IMR-90 (cell line): ENCODE measurements around the gene N4BP2. TPM values are rescaled to one million over a fixed set of nuclear protein-coding genes. Genes with fewer than 3 reads are reported as not detected.

Experiments
- ATAC-seq: fragments of 200-7000 bp; cut with Tn5 transposase; 2 replicates; pipeline ENCODE4 v1.9.1; 2020; ENCODE audit warnings: low read depth, mild to moderate bottlenecking, moderate library complexity
- BruUV-seq: library from RNA; stranded (reverse); fragments of 400-500 nt; replicated peaks from 2 replicates; lab custom pipeline; 2021; lab: Mats Ljungman, UMichigan
- CTCF ChIA-PET: fragments of 300-600 bp; formaldehyde crosslinking; extraction: SDS; loops from one replicate; lab custom pipeline; 2021; ENCODE audit warnings: antibody characterized with exemption; lab: Yijun Ruan, JAX
- POLR2A ChIA-PET: fragments of 300-600 bp; sonication (Branson Sonifier 250); formaldehyde crosslinking; loops from one replicate; lab custom pipeline; 2022; ENCODE audit warnings: antibody characterized with exemption; ENCODE audit not compliant: unreplicated experiment; lab: Charles Lee
- DNase-seq: peaks from one replicate; pipeline ENCODE4 v3.0.0; 2013
- H2AFZ ChIP-seq: replicated peaks from 2 replicates; pipeline ENCODE3; 2013; ENCODE audit warnings: low read length, mild to moderate bottlenecking; ENCODE audit not compliant: poor library complexity
- H2AK5ac ChIP-seq: 2 replicates; pipeline ENCODE4 v1.6.1; 2013; ENCODE audit warnings: low read depth, low read length, inconsistent platforms
- H2AK9ac ChIP-seq: replicated peaks from 2 replicates; pipeline ENCODE3; 2013; ENCODE audit warnings: mild to moderate bottlenecking, low read depth, low read length, moderate library complexity; ENCODE audit not compliant: poor library complexity
- H2BK120ac ChIP-seq: 2 replicates; pipeline ENCODE4 v1.6.1; 2013; ENCODE audit warnings: low read depth, low read length, inconsistent platforms
- H2BK15ac ChIP-seq: 3 replicates; pipeline ENCODE4 v1.6.1; 2013; ENCODE audit warnings: low read depth, low read length, inconsistent platforms
- H2BK20ac ChIP-seq: 2 replicates; pipeline ENCODE4 v1.6.1; 2013; ENCODE audit warnings: low read depth, mild to moderate bottlenecking, inconsistent platforms, low read length, moderate library complexity
- H2BK5ac ChIP-seq: 2 replicates; pipeline ENCODE4 v1.6.1; 2013; ENCODE audit warnings: mild to moderate bottlenecking, low read depth, low read length, inconsistent platforms; ENCODE audit not compliant: poor library complexity, severe bottlenecking
- H3K14ac ChIP-seq: replicated peaks from 2 replicates; pipeline ENCODE4 v1.6.1; 2013; ENCODE audit warnings: low read depth, low read length, inconsistent platforms
- H3K18ac ChIP-seq: 2 replicates; pipeline ENCODE4 v1.6.1; 2013; ENCODE audit warnings: low read depth, low read length, control low read depth
- H3K23ac ChIP-seq: 2 replicates; pipeline ENCODE4 v1.6.1; 2013; ENCODE audit warnings: low read depth, low read length, inconsistent platforms
- H3K27ac ChIP-seq: 2 replicates; pipeline ENCODE4 v1.5.1; 2013; ENCODE audit warnings: mild to moderate bottlenecking, control low read depth, low read length; ENCODE audit not compliant: insufficient read depth
- H3K27me3 ChIP-seq: 2 replicates; pipeline ENCODE4 v1.6.1; 2013; ENCODE audit warnings: low read length; ENCODE audit not compliant: control insufficient read depth, insufficient read depth
- H3K36me3 ChIP-seq: 2 replicates; pipeline ENCODE4 v1.6.1; 2013; ENCODE audit warnings: low read length, mixed read lengths; ENCODE audit not compliant: control insufficient read depth, insufficient read depth
- H3K4ac ChIP-seq: 2 replicates; pipeline ENCODE4 v1.6.1; 2013; ENCODE audit warnings: low read depth, low read length, inconsistent platforms
- H3K4me1 ChIP-seq: 2 replicates; pipeline ENCODE4 v1.6.1; 2013; ENCODE audit warnings: low read length, mixed read lengths; ENCODE audit not compliant: control insufficient read depth, insufficient read depth
- H3K4me2 ChIP-seq: 2 replicates; pipeline ENCODE4 v1.6.1; 2013; ENCODE audit warnings: low read depth, mild to moderate bottlenecking, control low read depth, low read length, moderate library complexity
- H3K4me3 ChIP-seq: 2 replicates; pipeline ENCODE4 v1.5.1; 2013; ENCODE audit warnings: low read depth, mild to moderate bottlenecking, control low read depth, low read length, moderate library complexity; ENCODE audit not compliant: insufficient read depth
- H3K56ac ChIP-seq: 2 replicates; pipeline ENCODE4 v1.6.1; 2013; ENCODE audit warnings: low read length, inconsistent platforms; ENCODE audit not compliant: insufficient read depth; ENCODE audit errors: extremely low read depth
- H3K79me1 ChIP-seq, 2 experiments: 2 replicates each; pipeline ENCODE4 v1.6.1; 2013; ENCODE audit warnings: low read length in 2 of 2, inconsistent platforms in 1 of 2, low read depth in 1 of 2
- H3K9ac ChIP-seq: 2 replicates; pipeline ENCODE4 v1.6.1; 2013; ENCODE audit warnings: low read depth, low read length, control low read depth
- H3K9me1 ChIP-seq: 2 replicates; pipeline ENCODE4 v1.6.1; 2013; ENCODE audit warnings: low read length, inconsistent platforms; ENCODE audit not compliant: insufficient read depth
- H3K9me3 ChIP-seq: 2 replicates; pipeline ENCODE4 v1.6.1; 2013; ENCODE audit warnings: low read length; ENCODE audit not compliant: control insufficient read depth, insufficient read depth
- H4K20me1 ChIP-seq: 2 replicates; pipeline ENCODE4 v1.6.1; 2013; ENCODE audit warnings: low read length, inconsistent platforms; ENCODE audit not compliant: insufficient read depth
- H4K5ac ChIP-seq: 2 replicates; pipeline ENCODE4 v1.6.1; 2013; ENCODE audit warnings: mild to moderate bottlenecking, low read depth, low read length, control low read depth
- H4K8ac ChIP-seq, 2 experiments: 2 replicates each; pipeline ENCODE4 v1.6.1; 2013; ENCODE audit warnings: low read depth in 2 of 2, low read length in 2 of 2, control low read depth in 1 of 2, inconsistent platforms in 1 of 2
- H4K91ac ChIP-seq: 2 replicates; pipeline ENCODE4 v1.6.1; 2013; ENCODE audit warnings: low read depth, low read length, inconsistent platforms; ENCODE audit not compliant: insufficient read depth
- BHLHE40 ChIP-seq: fragments of 150-350 bp; IDR thresholded peaks from 2 replicates; pipeline ENCODE4 v1.6.1; 2016; ENCODE audit warnings: mild to moderate bottlenecking, low read depth, low read length
- CEBPB ChIP-seq: IDR thresholded peaks from 2 replicates; pipeline ENCODE4 v1.6.1; 2012; ENCODE audit warnings: low read depth, low read length, improper control_type of control experiment
- CTCF ChIP-seq: conservative IDR thresholded peaks from 2 replicates; pipeline ENCODE4 v1.5.1; 2012; ENCODE audit warnings: mild to moderate bottlenecking, low read depth, low read length, improper control_type of control experiment
- ELK1 ChIP-seq: fragments of 150-350 bp; IDR thresholded peaks from 2 replicates; pipeline ENCODE4 v1.6.1; 2016; ENCODE audit warnings: low read depth, mild to moderate bottlenecking, low read length, moderate library complexity, borderline replicate concordance
- FOS ChIP-seq: fragments of 150-350 bp; IDR thresholded peaks from 2 replicates; pipeline ENCODE4 v1.6.1; 2016; ENCODE audit warnings: low read depth, low read length
- MAFK ChIP-seq: IDR thresholded peaks from 2 replicates; pipeline ENCODE4 v1.6.1; 2012; ENCODE audit warnings: low read depth, low read length, improper control_type of control experiment
- MAZ ChIP-seq: IDR thresholded peaks from 2 replicates; pipeline ENCODE4 v1.6.1; 2012; ENCODE audit warnings: low read depth, mild to moderate bottlenecking, low read length, improper control_type of control experiment, moderate library complexity, borderline replicate concordance
- MXI1 ChIP-seq: IDR thresholded peaks from 2 replicates; pipeline ENCODE4 v1.6.1; 2012; ENCODE audit warnings: low read depth, mild to moderate bottlenecking, low read length, moderate library complexity, borderline replicate concordance
- NFE2L2 ChIP-seq: fragments of 150-350 bp; IDR thresholded peaks from 2 replicates; pipeline ENCODE4 v1.6.1; 2016; ENCODE audit warnings: low read depth, mild to moderate bottlenecking, low read length
- POLR2A ChIP-seq: IDR thresholded peaks from 2 replicates; pipeline ENCODE4 v1.6.1; 2012; ENCODE audit warnings: mild to moderate bottlenecking, low read depth, low read length
- RAD21 ChIP-seq: IDR thresholded peaks from 2 replicates; pipeline ENCODE4 v1.6.1; 2012; ENCODE audit warnings: low read length, improper control_type of control experiment
- RCOR1 ChIP-seq: IDR thresholded peaks from 2 replicates; pipeline ENCODE4 v1.6.1; 2012; ENCODE audit warnings: mild to moderate bottlenecking, low read length, improper control_type of control experiment; ENCODE audit not compliant: insufficient replicate concordance
- RFX5 ChIP-seq: IDR thresholded peaks from 2 replicates; pipeline ENCODE4 v1.8.0; 2012; ENCODE audit warnings: low read depth, mild to moderate bottlenecking, low read length, moderate library complexity
- SMC3 ChIP-seq: fragments of 150-350 bp; IDR thresholded peaks from 2 replicates; pipeline ENCODE4 v1.6.1; 2016; ENCODE audit warnings: low read depth, mild to moderate bottlenecking, antibody characterized with exemption, low read length, moderate library complexity
- USF2 ChIP-seq: fragments of 150-350 bp; IDR thresholded peaks from 2 replicates; pipeline ENCODE4 v1.6.1; 2017; ENCODE audit warnings: mild to moderate bottlenecking, antibody characterized with exemption, low read length, low read depth
- WGBS, 2 experiments: methylation state at CpG; one replicate each; pipeline versions ENCODE4 v1.1.5 to v1.1.7; 2013; ENCODE audit warnings: missing lambda C conversion rate in 2 of 2; ENCODE audit not compliant: insufficient read length in 1 of 2; ENCODE audit errors: extremely low coverage in 2 of 2; 5-methylcytosine and 5-hydroxymethylcytosine counted together
- dilution Hi-C: fragments of 300-500 bp; cut with HindIII; formaldehyde crosslinking; loops from one replicate; pipeline ENCODE4 v1.14.3; 2018; ENCODE audit warnings: low sequenced_read_pairs; ENCODE audit not compliant: unreplicated experiment
- in situ Hi-C: fragments of 300-500 bp; cut with MboI; formaldehyde crosslinking; loops from 3 replicates; pipeline ENCODE4 v1.14.3; 2019; ENCODE audit warnings: low sequenced_read_pairs, inconsistent platforms, mixed read lengths
- intact Hi-C: fragments of 100-400 bp; cut with micrococcal nuclease; formaldehyde crosslinking; loops from 2 replicates; pipeline ENCODE4 v1.10.0; 2022
- polyA plus RNA-seq, 3 experiments: library from polyadenylated mRNA; depleted of rRNA; stranded (reverse); fragments of >200 nt; gene quantifications; 2 replicates each; pipeline ENCODE4 v1.2.3, GENCODE V29; 2012; ENCODE audit warnings: low replicate concordance in 1 of 3
- total RNA-seq: library from RNA; depleted of rRNA; stranded (reverse); fragments of >200 nt; gene quantifications from 2 replicates; pipeline ENCODE4 v1.2.3, GENCODE V29; 2012

N4BP2 gene
- total and polyA plus RNA-seq, 2 of the 4 experiments (the other 2 are of a cell fraction), result 0.84 to 2.2 TPM

- Histone ChIP-seq H2BK15ac (no peak overlapping the region), H3K14ac (no peak overlapping the region), H3K9me3 (no peaks in the 10 kb centered on the region), H3K4me1 (peaks cover 2% of the 10 kb centered on the region; the same call in 1 of the 2 replicates), H3K23ac (no peak overlapping the region), H3K79me1 (no peaks in the 10 kb centered on the region), H4K8ac (no peak overlapping the region), H2AK9ac (no peak overlapping the region), H2BK120ac (no peak overlapping the region), H2BK5ac (no peak overlapping the region), H3K4me2 (no peak overlapping the region), H2BK20ac (no peak overlapping the region), H2AK5ac (no peak overlapping the region), H3K36me3 (no peaks in the 10 kb centered on the region), H3K4me3 (no peak overlapping the region), H3K9me1 (no peaks in the 10 kb centered on the region), H4K5ac (no peak overlapping the region), H4K20me1 (no peaks in the 10 kb centered on the region), H3K4ac (no peak overlapping the region), H3K18ac (no peak overlapping the region), H3K56ac (no peak overlapping the region), H3K27ac (no peak overlapping the region), H3K9ac (no peak overlapping the region), H4K91ac (no peak overlapping the region), H3K27me3 (peaks cover 4% of the 10 kb centered on the region; the same call in 1 of the 2 replicates), H2AFZ (peak overlapping the region; percentile 13)
- no peak for DNase-seq
- TF ChIP-seq USF2 (no peak), RAD21 (no peak), RCOR1 (no peak), POLR2A (no peak), MAFK (no peak), MXI1 (no peak), FOS (no peak), CEBPB (no peak), MAZ (no peak), NFE2L2 (no peak), BHLHE40 (no peak), RFX5 (no peak), ELK1 (no peak), CTCF (no peak), SMC3 (no peak)
- no TSS peak for BruUV-seq
- no peak for ATAC-seq
- ChIA-PET POLR2A (no interaction called here), CTCF (interaction anchor here (1.0 kb wide), 1 partner anchor 14 kb away, joined by 4 read pairs; no protein-coding TSS in a partner anchor)
- in situ Hi-C loops (no loop called here), dilution Hi-C loops (no loop called here), intact Hi-C loops (no loop called here)
- WGBS, 2 experiments, result no CpG with 5 or more reads among the region's 7 CpGs
Observed at GRCh38 chr4:40193578-40193977, 136.9 kb downstream of the N4BP2 start.
